B cell (primary cell): Measurements from ENCODE around the gene RPL10A.
"Not testable (repeated sequence)": the region's sequence is repeated elsewhere in the genome, so short reads cannot be mapped to it uniquely, and the experiment has no call there.

Experiments
- EZH2 ChIP-seq: IDR thresholded peaks from 2 replicates; pipeline ENCODE4 v1.6.1; 2012; ENCODE audit warnings: borderline replicate concordance, low read depth, mild to moderate bottlenecking, moderate library complexity, low read length; ENCODE audit not compliant: insufficient read depth, poor library complexity, severe bottlenecking
- TF ChIP-seq, protein P1 (sequence below): fragments of 200-600 bp; IDR thresholded peaks from one replicate; pipeline ENCODE4 v1.8.0; 2022; ENCODE audit warnings: antibody characterized with exemption, mild to moderate bottlenecking

DNA sequence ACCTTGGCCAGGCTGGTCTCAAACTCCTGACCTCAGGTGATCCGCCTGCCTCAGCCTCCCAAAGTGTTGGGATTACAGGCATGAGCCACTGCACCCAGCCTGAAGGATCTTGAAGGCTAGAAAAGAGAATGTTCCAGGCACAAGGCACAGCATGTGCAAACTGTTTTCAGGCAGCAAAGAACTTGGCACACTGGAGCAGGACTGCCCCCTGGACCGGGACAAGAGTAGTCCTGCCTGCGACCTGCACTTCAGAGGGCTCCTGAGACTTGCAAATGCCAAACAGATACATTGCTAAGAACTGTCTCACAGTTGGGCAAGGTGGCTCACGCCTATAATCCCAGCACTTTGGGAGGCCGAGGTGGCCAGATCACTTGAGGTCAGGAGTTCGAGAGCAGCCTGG is 47.7 kb downstream of the RPL10A start:
- TF ChIP-seq, protein P1, sequence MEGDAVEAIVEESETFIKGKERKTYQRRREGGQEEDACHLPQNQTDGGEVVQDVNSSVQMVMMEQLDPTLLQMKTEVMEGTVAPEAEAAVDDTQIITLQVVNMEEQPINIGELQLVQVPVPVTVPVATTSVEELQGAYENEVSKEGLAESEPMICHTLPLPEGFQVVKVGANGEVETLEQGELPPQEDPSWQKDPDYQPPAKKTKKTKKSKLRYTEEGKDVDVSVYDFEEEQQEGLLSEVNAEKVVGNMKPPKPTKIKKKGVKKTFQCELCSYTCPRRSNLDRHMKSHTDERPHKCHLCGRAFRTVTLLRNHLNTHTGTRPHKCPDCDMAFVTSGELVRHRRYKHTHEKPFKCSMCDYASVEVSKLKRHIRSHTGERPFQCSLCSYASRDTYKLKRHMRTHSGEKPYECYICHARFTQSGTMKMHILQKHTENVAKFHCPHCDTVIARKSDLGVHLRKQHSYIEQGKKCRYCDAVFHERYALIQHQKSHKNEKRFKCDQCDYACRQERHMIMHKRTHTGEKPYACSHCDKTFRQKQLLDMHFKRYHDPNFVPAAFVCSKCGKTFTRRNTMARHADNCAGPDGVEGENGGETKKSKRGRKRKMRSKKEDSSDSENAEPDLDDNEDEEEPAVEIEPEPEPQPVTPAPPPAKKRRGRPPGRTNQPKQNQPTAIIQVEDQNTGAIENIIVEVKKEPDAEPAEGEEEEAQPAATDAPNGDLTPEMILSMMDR: not testable (repeated sequence)
- TF ChIP-seq EZH2: not testable (repeated sequence)
